ENCODE measurements around the gene NPAS3.

NPAS3 gene

DNA sequence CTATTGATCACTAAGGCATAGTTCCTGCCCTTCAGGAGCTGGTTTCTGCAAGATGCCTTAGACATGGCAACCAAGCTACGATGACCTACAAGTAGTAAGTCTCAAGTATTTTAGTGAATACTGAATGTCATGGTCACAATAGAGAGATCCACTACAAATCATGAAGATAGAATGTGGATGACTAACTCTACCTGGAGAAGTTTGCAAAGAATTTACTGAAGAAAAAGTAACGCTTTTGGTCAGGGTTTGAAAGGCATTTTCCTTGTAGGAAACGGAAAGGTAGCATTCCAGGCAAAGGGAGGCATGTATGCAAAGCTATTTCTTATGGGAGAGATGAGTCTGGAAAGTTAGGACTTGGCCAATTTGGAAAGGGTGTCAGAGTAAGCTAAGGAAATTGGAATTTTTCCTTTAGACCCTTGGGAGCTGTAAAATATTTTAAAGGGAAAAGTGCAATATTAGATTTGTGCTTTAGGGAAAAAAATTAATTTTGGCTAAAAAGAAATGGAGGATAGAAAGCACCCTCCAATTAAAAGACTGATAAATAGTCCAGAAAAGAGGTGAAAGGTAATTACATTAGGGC is 634.7 kb downstream of the NPAS3 start:
- Histone ChIP-seq H3K4me1 (ENCODE audit: control insufficient read depth, insufficient read depth, low read length) (peaks cover 8% of the 10 kb centered on the region), H3K4me3 (ENCODE audit: low read depth, low read length) (no peak overlapping the region), H3K36me3 (ENCODE audit: control insufficient read depth in 2 of 2, insufficient read depth in 1 of 2, low read length in 2 of 2) (no peaks in the 10 kb centered on the region), H3K9me3 (ENCODE audit: control insufficient read depth, insufficient read depth, low read depth, low read length) (no peaks in the 10 kb centered on the region), H3K27ac (ENCODE audit: extremely low read depth, low read depth, low read length) (no peak overlapping the region)
- TF ChIP-seq ZNF341 (tag by site-specific recombination; IDR thresholded peaks at IDR 0.05; ENCODE audit: low read depth) = no peak
- TF ChIP-seq ZFHX2 (tag by site-specific recombination; conservative IDR thresholded peaks at IDR 0.05) = no peak
- TF ChIP-seq KLF8 (tag by site-specific recombination; IDR thresholded peaks at IDR 0.05) = no peak
- TF ChIP-seq ZSCAN23 (tag by site-specific recombination; IDR thresholded peaks at IDR 0.05) = no peak
- TF ChIP-seq ZNF140 (tag by site-specific recombination; IDR thresholded peaks at IDR 0.05) = no peak
- no peak for TF ChIP-seq ZNF214 (tag by site-specific recombination; IDR thresholded peaks at IDR 0.05; ENCODE audit: borderline replicate concordance)
- no peak for TF ChIP-seq ZNF544 (tag by site-specific recombination; IDR thresholded peaks at IDR 0.05)
- TF ChIP-seq ZNF426 (tag by site-specific recombination; IDR thresholded peaks at IDR 0.05) = no peak
- no peak for TF ChIP-seq ZNF10 (tag by site-specific recombination; IDR thresholded peaks at IDR 0.05)
- TF ChIP-seq ZNF658 (tag by site-specific recombination; IDR thresholded peaks at IDR 0.05) = no peak
- TF ChIP-seq, protein P1, sequence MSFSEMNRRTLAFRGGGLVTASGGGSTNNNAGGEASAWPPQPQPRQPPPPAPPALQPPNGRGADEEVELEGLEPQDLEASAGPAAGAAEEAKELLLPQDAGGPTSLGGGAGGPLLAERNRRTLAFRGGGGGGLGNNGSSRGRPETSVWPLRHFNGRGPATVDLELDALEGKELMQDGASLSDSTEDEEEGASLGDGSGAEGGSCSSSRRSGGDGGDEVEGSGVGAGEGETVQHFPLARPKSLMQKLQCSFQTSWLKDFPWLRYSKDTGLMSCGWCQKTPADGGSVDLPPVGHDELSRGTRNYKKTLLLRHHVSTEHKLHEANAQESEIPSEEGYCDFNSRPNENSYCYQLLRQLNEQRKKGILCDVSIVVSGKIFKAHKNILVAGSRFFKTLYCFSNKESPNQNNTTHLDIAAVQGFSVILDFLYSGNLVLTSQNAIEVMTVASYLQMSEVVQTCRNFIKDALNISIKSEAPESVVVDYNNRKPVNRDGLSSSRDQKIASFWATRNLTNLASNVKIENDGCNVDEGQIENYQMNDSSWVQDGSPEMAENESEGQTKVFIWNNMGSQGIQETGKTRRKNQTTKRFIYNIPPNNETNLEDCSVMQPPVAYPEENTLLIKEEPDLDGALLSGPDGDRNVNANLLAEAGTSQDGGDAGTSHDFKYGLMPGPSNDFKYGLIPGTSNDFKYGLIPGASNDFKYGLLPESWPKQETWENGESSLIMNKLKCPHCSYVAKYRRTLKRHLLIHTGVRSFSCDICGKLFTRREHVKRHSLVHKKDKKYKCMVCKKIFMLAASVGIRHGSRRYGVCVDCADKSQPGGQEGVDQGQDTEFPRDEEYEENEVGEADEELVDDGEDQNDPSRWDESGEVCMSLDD (tag by site-specific recombination; IDR thresholded peaks at IDR 0.05) = no peak
- ChIA-PET CTCF (interaction anchor here (1.1 kb wide), 1 partner anchor 378 kb away, joined by 3 read pairs; no protein-coding TSS in a partner anchor), POLR2A (no interaction called here)

DNA sequence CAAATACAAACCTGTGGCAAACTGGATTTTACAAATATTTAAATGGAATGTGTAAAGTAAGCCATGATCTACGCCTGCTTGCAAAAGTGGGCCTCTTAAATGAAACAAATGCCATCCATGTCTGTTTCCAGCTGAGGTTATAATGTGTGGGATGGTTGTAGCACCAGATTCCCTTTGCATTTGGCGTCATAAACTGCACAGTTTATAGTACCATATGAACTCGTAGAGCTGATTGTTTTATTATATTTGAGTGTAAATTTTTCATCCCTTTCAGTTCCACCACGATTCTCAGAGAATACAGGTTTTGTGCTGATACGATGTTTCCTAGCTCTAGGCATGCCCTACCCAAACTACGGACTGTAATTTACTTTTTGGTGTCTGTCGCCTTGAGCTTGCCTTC is 637.3 kb downstream of the NPAS3 start:
- H3K27ac ChIP-seq (ENCODE audit: extremely low read depth, low read depth, low read length) = no peak overlapping the region
- H3K36me3 ChIP-seq (ENCODE audit: control insufficient read depth in 2 of 2, insufficient read depth in 1 of 2, low read length in 2 of 2) = no peaks in the 10 kb centered on the region
- no peaks in the 10 kb centered on the region for H3K9me3 ChIP-seq (ENCODE audit: control insufficient read depth, insufficient read depth, low read depth, low read length)
- no peak for TF ChIP-seq BCL11A (tag by site-specific recombination; IDR thresholded peaks at IDR 0.05; ENCODE audit: low read depth)
- TF ChIP-seq ZNF121 (tag by site-specific recombination; IDR thresholded peaks at IDR 0.05) = no peak
- no peak for TF ChIP-seq REPIN1 (tag by site-specific recombination; IDR thresholded peaks at IDR 0.05; ENCODE audit: low read depth)
- no peak for TF ChIP-seq ZNF248 (tag by site-specific recombination; IDR thresholded peaks at IDR 0.05)
- TF ChIP-seq RBAK (tag by site-specific recombination; IDR thresholded peaks at IDR 0.05) = no peak
- no peak for TF ChIP-seq ZNF571 (tag by site-specific recombination; IDR thresholded peaks at IDR 0.05)
- TF ChIP-seq ZNF707 (tag by site-specific recombination; IDR thresholded peaks at IDR 0.05) = no peak
- no peak for TF ChIP-seq KLF9 (tag by site-specific recombination; IDR thresholded peaks at IDR 0.05; ENCODE audit: low read depth)
- no peak for TF ChIP-seq ZNF324 (tag by site-specific recombination; IDR thresholded peaks at IDR 0.05)
- no peak for TF ChIP-seq ZFP37 (tag by site-specific recombination; IDR thresholded peaks at IDR 0.05)
- TF ChIP-seq, protein P2, sequence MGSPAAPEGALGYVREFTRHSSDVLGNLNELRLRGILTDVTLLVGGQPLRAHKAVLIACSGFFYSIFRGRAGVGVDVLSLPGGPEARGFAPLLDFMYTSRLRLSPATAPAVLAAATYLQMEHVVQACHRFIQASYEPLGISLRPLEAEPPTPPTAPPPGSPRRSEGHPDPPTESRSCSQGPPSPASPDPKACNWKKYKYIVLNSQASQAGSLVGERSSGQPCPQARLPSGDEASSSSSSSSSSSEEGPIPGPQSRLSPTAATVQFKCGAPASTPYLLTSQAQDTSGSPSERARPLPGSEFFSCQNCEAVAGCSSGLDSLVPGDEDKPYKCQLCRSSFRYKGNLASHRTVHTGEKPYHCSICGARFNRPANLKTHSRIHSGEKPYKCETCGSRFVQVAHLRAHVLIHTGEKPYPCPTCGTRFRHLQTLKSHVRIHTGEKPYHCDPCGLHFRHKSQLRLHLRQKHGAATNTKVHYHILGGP (tag by site-specific recombination; IDR thresholded peaks at IDR 0.05) = no peak
- peaks cover under 1% of the 10 kb centered on the region for H3K4me1 ChIP-seq (ENCODE audit: control insufficient read depth, insufficient read depth, low read length)
- no peak overlapping the region for H3K4me3 ChIP-seq (ENCODE audit: low read depth, low read length)
- ChIA-PET POLR2A (no interaction called here), CTCF (interaction anchor here (0.6 to 1.8 kb wide), 2 partner anchors 100 to 216 kb away, joined by 3 to 4 read pairs; no protein-coding TSS in a partner anchor)
